Neural progenitor cell (in vitro differentiated cells): ENCODE results near the gene PAM. TPM values are rescaled to one million over a fixed set of nuclear protein-coding genes. Genes with fewer than 3 reads are reported as not detected.

ENCODE experiments used
- DNase-seq: peaks from one replicate; pipeline ENCODE4 v3.0.0-alpha.2; 2016; ENCODE audit warnings: low spot score
- H2AFZ ChIP-seq: fragments of 200-600 bp; sonication (generic); replicated peaks from 2 replicates; pipeline ENCODE4 v1.6.1; 2016; ENCODE audit warnings: antibody characterized with exemption
- H3F3A ChIP-seq: fragments of 200-600 bp; sonication (generic); 2 replicates; pipeline ENCODE4 v1.6.1; 2016; ENCODE audit warnings: antibody characterized with exemption, low read depth
- H3K27ac ChIP-seq: fragments of 200-600 bp; sonication (generic); 2 replicates; pipeline ENCODE4 v1.5.1; 2016; ENCODE audit warnings: mild to moderate bottlenecking
- H3K27me3 ChIP-seq: fragments of 200-600 bp; sonication (generic); 2 replicates; pipeline ENCODE4 v1.6.1; 2016; ENCODE audit warnings: mild to moderate bottlenecking, moderate library complexity
- H3K36me3 ChIP-seq: fragments of 200-600 bp; sonication (generic); 2 replicates; pipeline ENCODE4 v1.5.1; 2016
- H3K4me1 ChIP-seq: fragments of 200-600 bp; sonication (generic); 2 replicates; pipeline ENCODE4 v1.6.1; 2016; ENCODE audit warnings: mixed run types
- H3K4me2 ChIP-seq: fragments of 200-600 bp; sonication (generic); 2 replicates; pipeline ENCODE4 v1.6.1; 2016
- H3K4me3 ChIP-seq: fragments of 200-600 bp; sonication (generic); 2 replicates; pipeline ENCODE4 v1.5.1; 2016
- H3K79me2 ChIP-seq: fragments of 200-600 bp; sonication (generic); 2 replicates; pipeline ENCODE4 v1.6.1; 2016; ENCODE audit warnings: low read depth
- H3K9ac ChIP-seq: fragments of 200-600 bp; sonication (generic); 2 replicates; pipeline ENCODE4 v1.6.1; 2016
- H3K9me3 ChIP-seq: fragments of 200-600 bp; sonication (generic); 2 replicates; pipeline ENCODE4 v1.5.1; 2016; ENCODE audit warnings: low read depth
- H4K20me1 ChIP-seq: fragments of 200-600 bp; sonication (generic); 2 replicates; pipeline ENCODE4 v1.6.1; 2016; ENCODE audit warnings: low read depth
- H3K27ac Mint-ChIP-seq: 3 replicates; pipeline ENCODE4 v1.8.0; 2021; ENCODE audit warnings: mixed read lengths
- H3K27me3 Mint-ChIP-seq: 2 replicates; pipeline ENCODE4 v1.8.0; 2022; ENCODE audit warnings: low read depth, mild to moderate bottlenecking, inconsistent platforms, moderate library complexity, mixed read lengths; ENCODE audit not compliant: insufficient read depth
- H3K36me3 Mint-ChIP-seq: 3 replicates; pipeline ENCODE4 v1.8.0; 2021; ENCODE audit warnings: mixed read lengths
- H3K4me1 Mint-ChIP-seq: 3 replicates; pipeline ENCODE4 v1.8.0; 2021; ENCODE audit warnings: mixed read lengths
- H3K4me3 Mint-ChIP-seq: 3 replicates; pipeline ENCODE4 v1.8.0; 2021; ENCODE audit warnings: mild to moderate bottlenecking, moderate library complexity, mixed read lengths
- H3K9me3 Mint-ChIP-seq: 3 replicates; pipeline ENCODE4 v1.8.0; 2020; ENCODE audit warnings: mixed read lengths
- EZH2 ChIP-seq: fragments of 200-600 bp; sonication (generic); IDR thresholded peaks from 2 replicates; pipeline ENCODE4 v1.6.1; 2017; ENCODE audit warnings: antibody characterized with exemption, mild to moderate bottlenecking, moderate library complexity
- EZH2phosphoT487 ChIP-seq: fragments of 200-600 bp; sonication (generic); IDR thresholded peaks from 2 replicates; pipeline ENCODE4 v1.6.1; 2017; ENCODE audit warnings: antibody characterized with exemption
- total RNA-seq: library from RNA; depleted of rRNA; stranded (reverse); fragments of >200 nt; gene quantifications from 2 replicates; pipeline ENCODE4 v1.2.3, GENCODE V29; 2015; ENCODE audit warnings: low replicate concordance
- TF ChIP-seq, protein P1 (sequence below): fragments of 200-600 bp; sonication (generic); IDR thresholded peaks from 2 replicates; pipeline ENCODE4 v1.5.1; 2017; ENCODE audit warnings: antibody characterized with exemption, mild to moderate bottlenecking

PAM gene
- total RNA-seq, 1 donor from 2014 or later, result 246 TPM

DNA sequence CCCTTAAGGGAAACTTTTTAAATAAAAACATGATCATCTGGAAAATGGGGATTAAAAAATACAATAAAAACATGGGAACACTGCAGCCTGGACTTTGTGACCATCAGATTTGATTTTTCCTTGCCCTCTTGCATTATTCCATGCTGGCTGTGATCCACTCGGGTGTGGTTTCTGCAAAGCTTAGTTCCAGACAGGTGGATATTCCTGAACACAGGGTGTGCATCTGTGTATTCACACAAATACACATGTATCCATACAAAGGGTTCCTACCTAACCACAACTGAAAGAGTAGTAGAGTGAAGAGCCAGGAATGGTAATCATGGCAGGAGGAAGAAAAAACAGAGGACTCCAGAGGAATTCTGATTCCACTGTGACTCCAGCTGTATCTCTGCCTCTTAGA is 178.2 kb downstream of the PAM start:
- TF ChIP-seq, protein P1, sequence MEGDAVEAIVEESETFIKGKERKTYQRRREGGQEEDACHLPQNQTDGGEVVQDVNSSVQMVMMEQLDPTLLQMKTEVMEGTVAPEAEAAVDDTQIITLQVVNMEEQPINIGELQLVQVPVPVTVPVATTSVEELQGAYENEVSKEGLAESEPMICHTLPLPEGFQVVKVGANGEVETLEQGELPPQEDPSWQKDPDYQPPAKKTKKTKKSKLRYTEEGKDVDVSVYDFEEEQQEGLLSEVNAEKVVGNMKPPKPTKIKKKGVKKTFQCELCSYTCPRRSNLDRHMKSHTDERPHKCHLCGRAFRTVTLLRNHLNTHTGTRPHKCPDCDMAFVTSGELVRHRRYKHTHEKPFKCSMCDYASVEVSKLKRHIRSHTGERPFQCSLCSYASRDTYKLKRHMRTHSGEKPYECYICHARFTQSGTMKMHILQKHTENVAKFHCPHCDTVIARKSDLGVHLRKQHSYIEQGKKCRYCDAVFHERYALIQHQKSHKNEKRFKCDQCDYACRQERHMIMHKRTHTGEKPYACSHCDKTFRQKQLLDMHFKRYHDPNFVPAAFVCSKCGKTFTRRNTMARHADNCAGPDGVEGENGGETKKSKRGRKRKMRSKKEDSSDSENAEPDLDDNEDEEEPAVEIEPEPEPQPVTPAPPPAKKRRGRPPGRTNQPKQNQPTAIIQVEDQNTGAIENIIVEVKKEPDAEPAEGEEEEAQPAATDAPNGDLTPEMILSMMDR, result no peak
- TF ChIP-seq EZH2phosphoT487 (no peak), EZH2 (no peak)
- Histone ChIP-seq H3K79me2 (no peaks in the 10 kb centered on the region), H3K36me3 (peaks cover 8% of the 10 kb centered on the region), H3K4me1 (peaks cover 17% of the 10 kb centered on the region), H3K27ac (peak overlapping the region; percentile 70), H3K4me2 (no peak overlapping the region), H3F3A (no peaks in the 10 kb centered on the region), H3K9me3 (no peaks in the 10 kb centered on the region), H2AFZ (no peak overlapping the region), H3K9ac (no peak overlapping the region), H3K4me3 (no peak overlapping the region), H3K27me3 (no peaks in the 10 kb centered on the region), H4K20me1 (no peaks in the 10 kb centered on the region)
- Mint-ChIP-seq H3K4me1 (peaks cover 7% of the 10 kb centered on the region), H3K27me3 (no peaks in the 10 kb centered on the region), H3K27ac (peak overlapping the region; percentile 39), H3K9me3 (no peaks in the 10 kb centered on the region), H3K4me3 (no peak overlapping the region), H3K36me3 (peaks cover 33% of the 10 kb centered on the region)
- no peak for DNase-seq

DNA sequence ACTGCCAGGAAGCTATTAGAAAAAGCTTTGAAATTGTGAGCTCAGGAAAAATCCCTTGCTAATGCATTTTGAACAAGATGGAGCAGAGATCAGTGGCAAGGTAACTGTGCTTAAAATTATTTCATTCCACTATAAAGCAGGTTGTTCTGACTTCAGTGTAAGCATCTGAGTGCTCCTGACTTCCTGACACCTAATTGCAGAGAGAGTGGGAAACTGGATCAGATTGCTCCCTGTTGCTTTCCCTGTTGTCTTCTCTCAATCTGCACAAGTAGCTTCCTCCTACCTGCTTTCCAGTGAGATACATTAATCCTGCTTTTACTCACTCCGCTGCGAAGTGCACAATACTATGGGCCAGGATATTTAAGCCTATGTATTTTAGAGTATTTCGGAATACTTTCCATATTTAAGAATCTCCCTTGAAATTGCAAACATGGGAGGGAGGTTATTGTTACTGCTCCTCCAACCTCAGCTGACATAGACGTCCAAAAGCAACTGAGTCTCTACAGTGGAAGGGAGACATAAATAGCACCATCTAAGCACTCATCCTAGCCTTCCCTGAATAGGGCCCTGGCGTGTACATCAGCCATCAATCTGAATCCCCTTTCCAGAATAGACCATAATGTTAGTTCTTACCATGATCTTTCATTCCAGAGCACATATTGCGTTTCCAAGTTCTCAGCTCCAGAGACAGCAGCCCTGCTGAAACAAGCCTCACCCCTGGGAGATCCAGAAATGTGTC is 178.8 kb downstream of the PAM start:
- peak overlapping the region; percentile 70 for H3K27ac ChIP-seq
- no peaks in the 10 kb centered on the region for H3K79me2 ChIP-seq
- peaks cover 12% of the 10 kb centered on the region for H3K4me1 Mint-ChIP-seq
- DNase-seq, result no peak
- no peak overlapping the region for H3K4me2 ChIP-seq
- H4K20me1 ChIP-seq, result no peaks in the 10 kb centered on the region
- H3K4me3 ChIP-seq, result no peak overlapping the region
- H3K4me3 Mint-ChIP-seq, result no peak overlapping the region
- H3K4me1 ChIP-seq, result peaks cover 23% of the 10 kb centered on the region
- TF ChIP-seq EZH2phosphoT487 (no peak), EZH2 (no peak)
- TF ChIP-seq, protein P1, result no peak
- H3K36me3 Mint-ChIP-seq, result peaks cover 34% of the 10 kb centered on the region
- no peaks in the 10 kb centered on the region for H3K9me3 Mint-ChIP-seq
- H3F3A ChIP-seq, result no peaks in the 10 kb centered on the region
- H3K9me3 ChIP-seq, result no peaks in the 10 kb centered on the region
- no peaks in the 10 kb centered on the region for H3K27me3 Mint-ChIP-seq
- H3K27me3 ChIP-seq, result no peaks in the 10 kb centered on the region
- no peak overlapping the region for H2AFZ ChIP-seq
- peaks cover 3% of the 10 kb centered on the region for H3K36me3 ChIP-seq
- no peak overlapping the region for H3K9ac ChIP-seq
- H3K27ac Mint-ChIP-seq, result peak overlapping the region; percentile 39

DNA sequence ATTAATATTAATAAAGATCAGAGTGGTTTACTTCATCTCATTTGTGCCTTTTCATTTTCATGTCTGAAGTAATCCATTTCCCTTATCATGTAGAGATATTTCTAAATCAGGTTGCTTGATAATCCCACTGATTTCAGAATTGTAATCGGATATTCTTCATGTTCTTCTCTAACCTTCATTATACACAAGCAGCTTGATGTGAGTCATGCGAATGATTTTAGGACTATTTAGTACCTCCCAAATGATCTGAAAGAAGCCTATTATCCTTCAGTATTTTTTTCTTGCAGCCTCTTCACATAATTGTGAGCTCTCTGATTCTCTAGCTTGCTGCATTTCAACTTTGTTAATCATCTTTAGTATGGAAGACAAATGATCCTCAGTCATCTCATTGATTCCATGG is 182.8 kb downstream of the PAM start:
- Histone ChIP-seq H3K4me1 (peaks cover 55% of the 10 kb centered on the region), H3K4me3 (no peak overlapping the region), H3K36me3 (no peaks in the 10 kb centered on the region), H3K79me2 (no peaks in the 10 kb centered on the region), H3K4me2 (no peak overlapping the region), H2AFZ (no peak overlapping the region), H3K9ac (no peak overlapping the region), H3K27me3 (no peaks in the 10 kb centered on the region), H3F3A (no peaks in the 10 kb centered on the region), H3K9me3 (no peaks in the 10 kb centered on the region), H3K27ac (no peak overlapping the region), H4K20me1 (no peaks in the 10 kb centered on the region)
- Mint-ChIP-seq H3K9me3 (no peaks in the 10 kb centered on the region), H3K27me3 (no peaks in the 10 kb centered on the region), H3K36me3 (peaks cover 31% of the 10 kb centered on the region), H3K4me1 (peaks cover 12% of the 10 kb centered on the region), H3K4me3 (no peak overlapping the region), H3K27ac (no peak overlapping the region)
- no peak for DNase-seq
- no peak for TF ChIP-seq EZH2phosphoT487
- TF ChIP-seq, protein P1, result no peak
- no peak for TF ChIP-seq EZH2
